ENCODE results near the gene FAM83D.

DNA sequence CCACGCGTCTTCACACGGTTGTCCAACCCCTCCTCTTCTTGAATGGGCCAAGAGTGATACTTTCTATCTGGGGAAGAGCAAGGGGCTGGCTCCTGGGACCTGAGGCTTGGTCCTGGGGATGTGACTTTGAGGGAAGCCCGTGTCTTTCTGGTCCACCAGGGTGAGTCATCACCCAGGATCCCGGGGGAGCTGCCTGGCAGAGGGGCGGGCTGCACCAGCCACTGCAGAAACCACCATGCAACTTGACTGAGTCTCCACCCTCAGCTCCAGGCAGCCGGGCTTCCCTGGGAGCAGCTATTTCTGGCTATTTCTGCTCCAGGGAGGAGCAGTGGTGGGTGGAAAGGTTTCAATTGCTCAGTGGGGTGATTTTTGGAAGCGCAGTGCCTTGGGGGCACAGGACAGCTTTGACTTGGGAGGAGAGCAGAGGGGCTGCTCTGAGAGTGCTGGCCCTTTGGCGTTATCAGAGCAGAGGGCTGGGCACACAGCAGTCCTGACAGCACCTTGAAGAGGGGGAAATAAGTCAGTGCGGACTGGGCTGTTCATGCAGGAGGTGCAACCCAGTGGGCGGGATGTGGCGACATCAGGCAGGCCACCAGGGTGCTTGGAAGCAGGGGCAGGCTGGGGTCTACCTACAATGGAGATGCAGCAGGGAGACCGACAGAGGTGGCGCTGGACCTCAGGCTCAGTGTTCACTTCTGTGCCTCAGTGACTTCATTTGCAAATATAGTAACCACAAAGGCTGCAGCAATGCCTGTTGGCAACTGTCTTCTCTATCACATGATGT lies 45.1 kb upstream of the FAM83D start:
- TF ChIP-seq, protein P1, sequence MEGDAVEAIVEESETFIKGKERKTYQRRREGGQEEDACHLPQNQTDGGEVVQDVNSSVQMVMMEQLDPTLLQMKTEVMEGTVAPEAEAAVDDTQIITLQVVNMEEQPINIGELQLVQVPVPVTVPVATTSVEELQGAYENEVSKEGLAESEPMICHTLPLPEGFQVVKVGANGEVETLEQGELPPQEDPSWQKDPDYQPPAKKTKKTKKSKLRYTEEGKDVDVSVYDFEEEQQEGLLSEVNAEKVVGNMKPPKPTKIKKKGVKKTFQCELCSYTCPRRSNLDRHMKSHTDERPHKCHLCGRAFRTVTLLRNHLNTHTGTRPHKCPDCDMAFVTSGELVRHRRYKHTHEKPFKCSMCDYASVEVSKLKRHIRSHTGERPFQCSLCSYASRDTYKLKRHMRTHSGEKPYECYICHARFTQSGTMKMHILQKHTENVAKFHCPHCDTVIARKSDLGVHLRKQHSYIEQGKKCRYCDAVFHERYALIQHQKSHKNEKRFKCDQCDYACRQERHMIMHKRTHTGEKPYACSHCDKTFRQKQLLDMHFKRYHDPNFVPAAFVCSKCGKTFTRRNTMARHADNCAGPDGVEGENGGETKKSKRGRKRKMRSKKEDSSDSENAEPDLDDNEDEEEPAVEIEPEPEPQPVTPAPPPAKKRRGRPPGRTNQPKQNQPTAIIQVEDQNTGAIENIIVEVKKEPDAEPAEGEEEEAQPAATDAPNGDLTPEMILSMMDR (IDR thresholded peaks at IDR 0.05 in 8 of 11, conservative IDR thresholded peaks at IDR 0.05 in 3 of 11) = no peak
- no peak for TF ChIP-seq POLR2A (IDR thresholded peaks at IDR 0.05)
- peak in 2 of 3 donors; percentile 24 to 43 for TF ChIP-seq POLR2AphosphoS5 (IDR thresholded peaks at IDR 0.05)
